H1 (cell line): ENCODE measurements around the gene ANAPC1. TPM values are rescaled to one million over a fixed set of nuclear protein-coding genes. Genes with fewer than 3 reads are reported as not detected.

Experiments used
- ATF3 ChIP-seq: IDR thresholded peaks from 2 replicates; pipeline ENCODE4 v1.6.1; 2011; ENCODE audit warnings: low read depth, mild to moderate bottlenecking, low read length; ENCODE audit not compliant: insufficient read depth
- BCL11A ChIP-seq, 2 experiments: IDR thresholded peaks; one replicate each; pipeline ENCODE4 v1.6.1; 2011; ENCODE audit warnings: low read depth in 2 of 2, low read length in 2 of 2, mild to moderate bottlenecking in 2 of 2
- CEBPB ChIP-seq: IDR thresholded peaks from 2 replicates; pipeline ENCODE4 v1.6.1; 2012; ENCODE audit warnings: low read depth, low read length
- CHD1 ChIP-seq: IDR thresholded peaks from 2 replicates; pipeline ENCODE4 v1.6.1; 2012; ENCODE audit warnings: low read depth, low read length, improper control_type of control experiment
- CHD2 ChIP-seq: IDR thresholded peaks from 2 replicates; pipeline ENCODE4 v1.6.1; 2012; ENCODE audit warnings: low read length, improper control_type of control experiment
- CREB1 ChIP-seq: IDR thresholded peaks from 2 replicates; pipeline ENCODE4 v1.6.1; 2012; ENCODE audit warnings: inconsistent platforms
- JUN ChIP-seq: IDR thresholded peaks from 2 replicates; pipeline ENCODE4 v1.6.1; 2011; ENCODE audit warnings: low read depth, mild to moderate bottlenecking, improper control_type of control experiment, low read length
- JUND ChIP-seq: IDR thresholded peaks from 2 replicates; pipeline ENCODE4 v1.6.1; 2011; ENCODE audit warnings: mild to moderate bottlenecking, improper control_type of control experiment, low read length
- KDM1A ChIP-seq: fragments of 200-600, 300-600 bp; sonication (generic); IDR thresholded peaks from 2 replicates; pipeline ENCODE4 v1.7.1; 2016; ENCODE audit warnings: mild to moderate bottlenecking, low read length, borderline replicate concordance
- KDM5A ChIP-seq: fragments of 200-600 bp; IDR thresholded peaks from 2 replicates; pipeline ENCODE4 v1.7.1; 2012; ENCODE audit warnings: mild to moderate bottlenecking, low read length, inconsistent platforms, mixed read lengths
- MAFK ChIP-seq: IDR thresholded peaks from 2 replicates; pipeline ENCODE4 v1.6.1; 2012; ENCODE audit warnings: low read depth, mild to moderate bottlenecking, improper control_type of control experiment, low read length
- NRF1 ChIP-seq: IDR thresholded peaks from 2 replicates; pipeline ENCODE4 v1.6.1; 2011; ENCODE audit warnings: mild to moderate bottlenecking, low read depth, low read length, improper control_type of control experiment
- POLR2AphosphoS5 ChIP-seq: IDR thresholded peaks from 2 replicates; pipeline ENCODE4 v1.6.1; 2011; ENCODE audit warnings: low read depth, low read length
- POU5F1 ChIP-seq: IDR thresholded peaks from 2 replicates; pipeline ENCODE4 v1.6.1; 2011; ENCODE audit warnings: low read depth, mild to moderate bottlenecking, low read length, moderate library complexity
- RAD21 ChIP-seq, 2 experiments: IDR thresholded peaks in 1 of 2; conservative IDR thresholded peaks in 1 of 2; 2 replicates each; pipeline ENCODE4 v1.6.1; 2011; ENCODE audit warnings: low read depth in 2 of 2, low read length in 2 of 2, improper control_type of control experiment in 1 of 2, inconsistent platforms in 1 of 2, mild to moderate bottlenecking in 1 of 2, moderate library complexity in 1 of 2
- RXRA ChIP-seq: IDR thresholded peaks from 2 replicates; pipeline ENCODE4 v1.6.1; 2011; ENCODE audit warnings: low read depth, mild to moderate bottlenecking, low read length, moderate library complexity; ENCODE audit not compliant: insufficient read depth
- SAP30 ChIP-seq: fragments of 300-600 bp; sonication (generic); IDR thresholded peaks from 2 replicates; pipeline ENCODE4 v1.7.1; 2012; ENCODE audit warnings: low read length, moderate library complexity, mild to moderate bottlenecking, inconsistent platforms; ENCODE audit not compliant: insufficient read depth, insufficient replicate concordance
- SIN3A ChIP-seq, 2 experiments: IDR thresholded peaks in 1 of 2; conservative IDR thresholded peaks in 1 of 2; 2 replicates each; pipeline ENCODE4 v1.6.1; 2011 to 2012; ENCODE audit warnings: low read length in 2 of 2, improper control_type of control experiment in 1 of 2, low read depth in 1 of 2, mild to moderate bottlenecking in 1 of 2
- SIRT6 ChIP-seq: IDR thresholded peaks from one replicate; pipeline ENCODE4 v1.7.1; 2012; ENCODE audit warnings: low read length, inconsistent platforms
- TEAD4 ChIP-seq: IDR thresholded peaks from 2 replicates; pipeline ENCODE4 v1.6.1; 2012; ENCODE audit warnings: low read depth, low read length, inconsistent platforms, mixed read lengths
- ZNF274 ChIP-seq: IDR thresholded peaks from 2 replicates; pipeline ENCODE4 v1.7.0; 2012; ENCODE audit warnings: low read length, borderline replicate concordance; ENCODE audit errors: extremely low read depth
- polyA plus RNA-seq, 7 experiments: library from polyadenylated mRNA; depleted of rRNA in 3 of 7; stranded (reverse) in 5 of 7; unstranded in 2 of 7; fragments of >200 nt in 5 of 7; fragments of 200-250 nt in 2 of 7; gene quantifications; 1 replicate in 5 of 7; 2 replicates in 1 of 7; 4 replicates in 1 of 7; pipeline versions ENCODE4 v1.2.1 to v1.2.3, GENCODE V29; 2011 to 2013; ENCODE audit warnings: missing spikeins in 2 of 7, mixed read lengths in 2 of 7
- total RNA-seq: library from RNA; stranded (reverse); fragmentation: NEBNext Ultra II Directional; extraction: Animal tissue kit (Norgen Biotek cat#: 25700); gene quantifications from 2 replicates; pipeline ENCODE4 v1.2.1, GENCODE V29; 2021
- TF ChIP-seq, protein P1 (sequence below): IDR thresholded peaks from 2 replicates; pipeline ENCODE4 v1.6.1; 2012; ENCODE audit warnings: inconsistent platforms
- TF ChIP-seq, protein P2 (sequence below): IDR thresholded peaks from 2 replicates; pipeline ENCODE4 v1.6.1; 2011; ENCODE audit warnings: low read length, improper control_type of control experiment

Gene ANAPC1
- total and polyA plus RNA-seq, 2 of the 8 experiments (the other 6 are each of a cell fraction or from before 2014, with no cell fraction given) = 46.6 to 107 TPM

DNA sequence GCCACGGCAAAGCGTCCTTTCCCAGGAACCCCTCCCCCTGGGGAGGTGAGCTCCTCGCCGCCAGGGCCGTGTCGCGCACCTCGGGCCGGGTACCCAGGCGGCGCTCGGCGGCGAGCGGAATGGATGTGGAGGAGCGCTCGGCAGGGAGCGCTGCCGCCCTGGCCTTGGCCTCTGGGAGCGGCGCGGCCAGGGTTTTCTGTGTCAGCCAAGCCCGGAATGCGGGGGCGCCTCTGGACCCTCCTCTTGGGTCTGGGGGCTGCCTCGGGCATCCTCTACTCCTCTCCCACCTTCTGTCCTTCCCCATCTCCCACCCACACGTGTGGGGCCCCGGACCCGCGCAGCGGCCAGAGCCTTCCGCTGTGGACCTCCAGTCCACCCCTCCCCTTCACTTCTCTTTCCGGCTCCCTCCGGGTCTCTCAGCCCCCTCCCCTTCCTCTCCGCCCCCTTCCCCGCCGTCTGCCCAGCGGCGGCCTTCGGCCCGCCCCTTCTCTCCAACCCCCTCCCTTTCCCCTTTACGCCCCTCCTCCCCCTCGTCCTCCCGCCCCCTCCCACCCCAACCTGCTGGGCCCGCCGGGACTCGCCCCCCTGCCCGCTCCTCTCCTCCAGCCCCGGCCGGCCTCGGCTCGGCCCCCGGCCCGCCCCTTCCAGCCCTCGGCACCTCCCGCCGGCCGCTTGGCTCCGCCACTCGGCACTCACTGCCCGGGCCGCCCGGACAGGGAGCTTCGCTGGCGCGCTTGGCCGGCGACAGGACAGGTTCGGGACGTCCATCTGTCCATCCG is 14.1 kb upstream of the ANAPC1 start, which contains the start of gene MERTK (continued):
- peak in 1 of 2 experiments; percentile 49; a peak in 2 of 4 replicates for TF ChIP-seq SIN3A (conservative IDR thresholded peaks at IDR 0.05 in 1 of 2, IDR thresholded peaks at IDR 0.05 in 1 of 2; ENCODE audit: low read depth in 1 of 2, low read length in 2 of 2)
- TF ChIP-seq, protein P1, sequence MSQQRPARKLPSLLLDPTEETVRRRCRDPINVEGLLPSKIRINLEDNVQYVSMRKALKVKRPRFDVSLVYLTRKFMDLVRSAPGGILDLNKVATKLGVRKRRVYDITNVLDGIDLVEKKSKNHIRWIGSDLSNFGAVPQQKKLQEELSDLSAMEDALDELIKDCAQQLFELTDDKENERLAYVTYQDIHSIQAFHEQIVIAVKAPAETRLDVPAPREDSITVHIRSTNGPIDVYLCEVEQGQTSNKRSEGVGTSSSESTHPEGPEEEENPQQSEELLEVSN = no peak
- no peak for TF ChIP-seq CREB1
- TF ChIP-seq, protein P2, sequence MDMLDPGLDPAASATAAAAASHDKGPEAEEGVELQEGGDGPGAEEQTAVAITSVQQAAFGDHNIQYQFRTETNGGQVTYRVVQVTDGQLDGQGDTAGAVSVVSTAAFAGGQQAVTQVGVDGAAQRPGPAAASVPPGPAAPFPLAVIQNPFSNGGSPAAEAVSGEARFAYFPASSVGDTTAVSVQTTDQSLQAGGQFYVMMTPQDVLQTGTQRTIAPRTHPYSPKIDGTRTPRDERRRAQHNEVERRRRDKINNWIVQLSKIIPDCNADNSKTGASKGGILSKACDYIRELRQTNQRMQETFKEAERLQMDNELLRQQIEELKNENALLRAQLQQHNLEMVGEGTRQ = no peak
- TF ChIP-seq ZNF274 = no peak
- no peak; the same call in 1 of the 2 replicates for TF ChIP-seq KDM1A
- TF ChIP-seq SIRT6 = no peak
- no peak for TF ChIP-seq POU5F1
- no peak for TF ChIP-seq BCL11A (IDR thresholded peaks at IDR 0.05; ENCODE audit: low read depth in 2 of 2, low read length in 2 of 2)
- TF ChIP-seq NRF1 = no peak
- TF ChIP-seq CEBPB = no peak
- TF ChIP-seq POLR2AphosphoS5 = peak; percentile 40
- no peak for TF ChIP-seq JUN
- no peak for TF ChIP-seq KDM5A
- TF ChIP-seq RXRA = no peak
- TF ChIP-seq MAFK = no peak
- TF ChIP-seq JUND = no peak
- TF ChIP-seq TEAD4 = peak; percentile 45
- TF ChIP-seq CHD2 = no peak
- no peak for TF ChIP-seq CHD1
- peak; percentile 55 to 64; a peak in 3 of 4 replicates for TF ChIP-seq RAD21 (IDR thresholded peaks at IDR 0.05 in 1 of 2, conservative IDR thresholded peaks at IDR 0.05 in 1 of 2; ENCODE audit: low read depth in 2 of 2, low read length in 2 of 2)
- no peak for TF ChIP-seq SAP30
- TF ChIP-seq ATF3 = no peak
